ENCODE results near the gene INTS13. TPM values are rescaled to one million over a fixed set of nuclear protein-coding genes. Genes with fewer than 3 reads are reported as not detected.

INTS13 gene
- total and polyA plus RNA-seq, 2 of the 8 experiments (the other 6 are each of a cell fraction or from before 2014, with no cell fraction given) = 20.5 to 58.2 TPM

DNA sequence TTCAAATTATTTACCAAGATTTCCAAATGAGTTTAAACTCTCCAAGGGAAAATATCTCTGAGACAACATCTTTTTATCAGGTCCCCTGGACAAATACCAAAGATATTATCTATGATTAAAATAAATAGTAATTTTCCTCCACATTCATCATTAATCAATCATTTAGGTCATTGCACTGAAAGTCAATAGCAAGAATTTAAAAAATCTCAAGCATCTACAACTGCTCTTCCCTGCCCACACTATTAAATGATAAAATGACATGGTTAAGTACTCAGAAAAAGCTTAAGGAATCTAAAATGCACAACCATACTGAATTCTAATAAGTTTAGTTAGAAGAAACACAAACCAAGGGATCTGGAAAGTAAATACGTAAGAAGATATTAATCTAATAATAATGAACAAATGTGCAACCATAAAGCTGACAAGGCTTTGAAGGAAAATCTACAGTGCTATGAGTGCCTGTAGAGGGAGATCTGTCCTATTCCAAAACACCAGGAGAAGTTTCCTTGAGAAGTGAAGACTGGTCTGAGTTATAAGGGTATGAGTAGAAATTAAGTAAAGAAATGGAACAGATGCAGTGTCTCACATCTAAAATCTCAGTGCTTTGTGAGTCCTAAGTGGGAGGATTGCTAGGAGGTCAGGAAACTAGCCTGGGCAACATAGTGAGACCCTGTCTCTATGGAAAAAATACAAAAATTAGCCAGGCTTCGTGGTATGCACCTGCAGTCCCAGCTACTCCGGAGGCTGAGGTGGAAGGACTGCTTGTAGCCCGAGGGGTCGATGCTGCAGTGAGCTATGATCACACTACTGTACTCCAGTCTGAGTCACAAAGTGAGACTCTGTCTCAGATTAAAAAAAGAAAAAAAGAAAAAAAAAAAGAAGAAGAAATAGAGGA is 19.2 kb downstream of the INTS13 start:
- Histone ChIP-seq H3K4me2 (ENCODE audit: insufficient read depth in 1 of 2, low read depth in 2 of 2, low read length in 2 of 2) (no peak overlapping the region), H2BK5ac (ENCODE audit: low read depth, low read length) (no peak overlapping the region), H3K56ac (replicated peaks; ENCODE audit: insufficient read length, low read depth, low read length) (no peak overlapping the region), H3K23me2 (ENCODE audit: low read depth, low read length) (no peaks in the 10 kb centered on the region), H3K79me2 (ENCODE audit: control insufficient read depth in 1 of 2, insufficient read depth in 2 of 2, low read length in 2 of 2) (no peaks in the 10 kb centered on the region), H2BK12ac (ENCODE audit: low read depth, low read length) (no peak overlapping the region), H2BK20ac (ENCODE audit: low read length) (no peak overlapping the region), H3K9me3 (ENCODE audit: insufficient read depth in 2 of 2, low read depth in 1 of 2, low read length in 1 of 2) (no peaks in the 10 kb centered on the region), H3K4me3 (ENCODE audit: extremely low read depth in 1 of 4, insufficient read depth in 2 of 4, low read depth in 3 of 4, low read length in 4 of 4) (no peak overlapping the region), H4K8ac (ENCODE audit: extremely low read depth, insufficient read depth, low read length) (no peak overlapping the region), H3K14ac (ENCODE audit: insufficient read length) (no peak overlapping the region), H2BK15ac (ENCODE audit: low read length) (no peak overlapping the region), H4K20me1 (replicated peaks in 1 of 2; ENCODE audit: control insufficient read depth in 1 of 2, insufficient read depth in 2 of 2, low read length in 2 of 2) (no peaks in the 10 kb centered on the region), H4K91ac (replicated peaks; ENCODE audit: insufficient read length, low read length) (no peak overlapping the region), H3K4ac (replicated peaks; ENCODE audit: insufficient read length, low read depth, low read length) (no peak overlapping the region), H3K18ac (ENCODE audit: extremely low read depth, low read length) (no peak overlapping the region), H3K9ac (replicated peaks in 1 of 4; ENCODE audit: extremely low read depth in 1 of 4, low read depth in 3 of 4, low read length in 3 of 4) (no peak overlapping the region), H2BK120ac (replicated peaks; ENCODE audit: low read depth, low read length) (no peak overlapping the region), H3K36me3 (ENCODE audit: control insufficient read depth in 2 of 4, insufficient read depth in 4 of 4, low read length in 3 of 4) (peaks cover 0 to 33% (median 11%) of the 10 kb centered on the region in 4 experiments; a peak in 5 of 8 replicates), H3K27me3 (replicated peaks in 1 of 4; ENCODE audit: control insufficient read depth in 3 of 4, extremely low read depth in 1 of 4, insufficient read depth in 3 of 4, low read length in 3 of 4) (no peaks in the 10 kb centered on the region), H3K79me1 (ENCODE audit: low read depth, low read length) (no peaks in the 10 kb centered on the region), H3K27ac (ENCODE audit: low read depth, low read length) (no peak overlapping the region), H3K4me1 (replicated peaks in 1 of 4; ENCODE audit: control insufficient read depth in 3 of 4, insufficient read depth in 4 of 4, low read length in 3 of 4) (no peaks in the 10 kb centered on the region), H3K23ac (ENCODE audit: insufficient read length) (no peak overlapping the region), H2AK5ac (ENCODE audit: low read depth, low read length) (no peak overlapping the region), H2AFZ (ENCODE audit: low read length) (no peak overlapping the region), H4K5ac (ENCODE audit: insufficient read length, low read depth, low read length) (no peak overlapping the region)
- ChIA-PET CTCF (ENCODE audit: partially characterized antibody) (interaction anchor here (0.8 to 1.0 kb wide), 2 partner anchors 33 to 91 kb away, joined by 3 to 4 read pairs; no protein-coding TSS in a partner anchor), POLR2A (ENCODE audit: partially characterized antibody) (interaction anchor here (0.6 to 1.0 kb wide), 2 partner anchors 19 to 103 kb away, joined by 3 to 4 read pairs; partner anchors contain the start of gene INTS13)
- 91% methylated on average over 5 of the region's 5 CpGs; no CpG with 5 or more reads in 1 of the 2 experiments for WGBS, 2 experiments (ENCODE audit: extremely low coverage in 1 of 2, insufficient coverage in 1 of 2, insufficient read length in 1 of 2, insufficient replicate concordance in 2 of 2, low coverage in 1 of 2, low lambda C conversion rate in 2 of 2, missing lambda C conversion rate in 1 of 2)
- DNase-seq (ENCODE audit: low read depth in 1 of 2, low spot score in 2 of 2) (no peak), FAIRE-seq (no peak)
- TF ChIP-seq SIX5 (IDR thresholded peaks at IDR 0.05; ENCODE audit: low read depth, low read length) = no peak
- no peak for TF ChIP-seq BCL11A (IDR thresholded peaks at IDR 0.05; ENCODE audit: low read depth in 2 of 2, low read length in 2 of 2)
- TF ChIP-seq SP2 (IDR thresholded peaks at IDR 0.05; ENCODE audit: low read length) = no peak
- TF ChIP-seq FOSL1 (IDR thresholded peaks at IDR 0.05; ENCODE audit: insufficient read depth, low read depth, low read length) = no peak
- TF ChIP-seq HDAC2 (IDR thresholded peaks at IDR 0.05; ENCODE audit: borderline replicate concordance in 1 of 2, low read depth in 2 of 2, low read length in 2 of 2) = no peak
- TF ChIP-seq POLR2AphosphoS5 (IDR thresholded peaks at IDR 0.05; ENCODE audit: low read depth, low read length) = no peak
- TF ChIP-seq SUZ12 (IDR thresholded peaks at IDR 0.05; ENCODE audit: low read length) = no peak
- TF ChIP-seq KDM4A (IDR thresholded peaks at IDR 0.05; ENCODE audit: low read depth, low read length, severe bottlenecking) = no peak
- TF ChIP-seq JUN (IDR thresholded peaks at IDR 0.05; ENCODE audit: low read depth, low read length) = no peak
- no peak for TF ChIP-seq BRCA1 (IDR thresholded peaks at IDR 0.05; ENCODE audit: low read depth, low read length)
- no peak for TF ChIP-seq GABPA (IDR thresholded peaks at IDR 0.05; ENCODE audit: borderline replicate concordance, insufficient read depth, low read length)
- no peak for TF ChIP-seq RXRA (IDR thresholded peaks at IDR 0.05; ENCODE audit: insufficient read depth, low read depth, low read length)
